ENCODE results near the gene SIK2.
"Not testable (repeated sequence)": the region's sequence is repeated elsewhere in the genome, so short reads cannot be mapped to it uniquely, and the experiment has no call there.

The SIK2 gene

DNA sequence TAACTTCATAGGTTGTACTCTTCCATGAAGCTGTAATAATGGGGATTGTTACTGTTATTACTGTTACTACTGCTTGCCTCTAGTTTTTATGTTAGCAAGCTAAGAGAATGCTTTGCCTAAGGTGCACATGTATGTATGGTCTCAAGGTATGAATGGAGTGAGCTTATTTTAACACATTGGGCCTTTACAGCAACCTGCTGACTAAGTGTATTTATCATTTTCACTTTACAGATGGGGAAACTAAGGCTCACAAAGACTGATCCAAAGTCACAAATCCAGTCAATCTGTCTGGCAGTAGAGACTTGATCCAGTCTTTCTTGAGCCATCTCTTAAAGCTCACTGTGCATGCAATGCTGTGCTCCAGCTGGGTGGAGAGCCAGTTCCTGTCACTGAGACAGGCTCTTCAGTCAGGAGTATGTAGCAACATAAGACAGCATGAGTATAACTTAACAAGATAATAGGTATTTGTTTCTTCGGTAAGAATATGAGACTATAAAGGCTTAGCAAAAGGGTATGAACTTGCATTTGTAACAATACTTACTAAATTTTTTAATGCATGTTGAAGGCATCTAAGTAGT, 97.4 kb downstream of the SIK2 start:
- DNase-seq (ENCODE audit: low spot score) = no peak

DNA sequence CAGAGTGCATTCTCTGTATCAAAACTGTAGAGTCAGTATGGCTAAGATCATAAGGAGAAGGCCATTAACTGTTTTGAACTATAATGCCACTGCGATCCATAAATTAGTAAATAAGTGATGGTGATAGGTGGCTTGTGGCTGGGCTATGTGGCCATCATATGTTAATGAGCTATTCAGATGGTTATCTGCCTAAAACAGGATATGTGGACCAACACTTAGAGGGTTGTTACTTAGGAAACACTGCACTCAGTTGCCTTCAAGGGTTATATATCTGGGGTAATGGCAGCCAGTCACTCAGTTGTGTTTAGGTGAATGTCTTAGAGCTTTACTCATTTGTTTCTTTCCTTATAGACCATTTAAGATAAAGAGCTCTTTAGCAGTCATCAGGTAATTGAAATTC, 97.9 kb downstream of the SIK2 start:
- no peak for DNase-seq (ENCODE audit: low spot score)

DNA sequence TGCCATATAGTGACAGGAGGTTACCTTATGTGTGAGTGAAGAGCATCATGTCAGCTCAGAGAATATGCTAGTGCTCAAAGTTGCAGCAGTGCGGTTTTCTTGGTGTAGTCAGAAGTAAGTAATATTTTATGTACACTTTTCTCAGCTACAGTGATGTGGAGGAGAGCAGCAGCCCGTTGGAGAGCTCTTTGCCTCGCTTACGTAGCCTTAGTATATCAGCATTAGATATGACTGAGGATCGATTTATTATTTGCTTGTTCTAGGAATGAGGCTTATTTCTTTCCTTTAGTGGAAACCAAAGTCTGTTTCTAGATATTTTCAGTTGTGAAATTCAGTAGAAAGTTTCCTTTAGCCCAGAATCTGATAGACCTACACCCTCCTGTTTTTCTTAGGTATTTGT, 100.4 kb downstream of the SIK2 start:
- no peak for DNase-seq (ENCODE audit: low spot score)

- DNase-seq (ENCODE audit: low spot score) = no peak
Observed at GRCh38 chr11:111703576-111703975, 101.3 kb downstream of the SIK2 start.

GRCh38 chr11:111707039-111707690, 104.9 kb downstream of the SIK2 start:
- no peak for DNase-seq (ENCODE audit: low spot score)

DNA sequence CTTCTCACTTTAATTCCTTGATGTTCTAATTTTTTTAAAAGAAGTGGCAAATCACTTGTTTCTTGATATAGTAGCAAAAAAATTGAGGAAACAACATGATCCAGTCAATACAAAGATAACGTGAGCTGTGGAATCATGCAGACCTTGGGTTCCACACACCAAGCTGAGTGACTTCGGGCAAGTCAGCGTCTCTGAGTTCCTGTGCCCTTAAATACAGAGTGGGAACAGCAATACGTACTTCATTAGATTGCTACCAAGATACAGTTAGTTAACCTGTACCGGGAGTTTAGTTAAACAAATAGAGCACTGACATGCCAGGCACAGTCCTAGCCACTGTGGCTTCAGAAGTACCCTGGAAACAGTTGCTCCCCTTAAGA, 105.4 kb downstream of the SIK2 start:
- DNase-seq (ENCODE audit: low spot score) = no peak

DNA sequence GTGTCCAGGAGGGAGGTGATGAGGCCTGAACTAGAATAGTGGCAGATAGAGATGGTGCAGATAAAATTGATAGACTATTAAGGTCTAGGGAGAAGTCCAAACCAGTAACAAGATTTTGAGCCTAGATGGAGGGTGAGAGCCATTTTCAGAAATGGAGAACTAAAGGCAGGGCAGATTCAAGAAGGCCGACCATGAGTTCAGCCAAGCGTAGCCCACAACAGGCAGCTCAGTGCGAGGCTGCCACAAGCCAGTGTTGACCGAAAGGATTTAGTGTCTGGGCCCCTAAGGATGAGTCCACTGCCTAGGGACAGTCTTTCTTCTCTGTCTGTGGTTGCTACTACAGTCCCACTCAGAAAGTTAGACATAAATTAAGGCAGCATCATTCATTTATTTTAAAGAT, 112.3 kb downstream of the SIK2 start:
- DNase-seq (ENCODE audit: low spot score) = no peak

DNA sequence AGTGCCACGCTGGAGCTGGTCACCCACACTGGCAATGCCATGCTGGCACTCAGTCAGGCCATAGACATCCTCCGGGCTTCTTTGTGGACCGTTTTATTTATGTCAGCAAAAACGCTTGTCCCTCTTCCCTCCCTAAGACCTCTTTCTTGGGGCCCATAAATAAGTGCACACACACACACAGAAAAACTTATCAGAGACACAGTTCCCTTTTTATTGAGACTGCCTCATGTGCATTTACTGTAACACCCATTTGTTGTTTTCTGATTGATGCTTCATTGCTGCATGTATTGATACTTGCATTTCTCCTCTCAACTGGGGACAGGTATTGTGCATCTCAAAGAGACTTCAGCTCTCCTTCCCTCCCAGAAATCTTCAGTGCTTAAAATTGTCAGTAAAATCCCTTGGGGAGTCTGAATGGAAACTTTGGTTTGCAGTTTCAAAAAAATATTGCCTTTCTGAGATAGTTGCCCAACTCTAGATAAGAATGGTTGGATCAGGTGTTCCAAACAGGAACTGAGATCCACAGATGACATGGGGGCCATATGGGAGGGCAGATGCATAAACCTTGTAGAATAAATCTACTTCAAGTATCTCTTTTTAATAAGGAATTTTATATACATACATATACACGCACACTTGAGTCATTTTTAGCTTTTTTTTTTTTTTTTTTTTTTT, 113.0 kb downstream of the SIK2 start:
- DNase-seq (ENCODE audit: low spot score) = no peak

- not testable (repeated sequence) for DNase-seq (ENCODE audit: low spot score)
Observed at GRCh38 chr11:111717660-111718059, 115.4 kb downstream of the SIK2 start.

GRCh38 chr11:111718436-111718835, 116.2 kb downstream of the SIK2 start:
- DNase-seq (ENCODE audit: low spot score) = no peak

GRCh38 chr11:111718859-111719258, 116.6 kb downstream of the SIK2 start:
- no peak for DNase-seq (ENCODE audit: low spot score)

GRCh38 chr11:111719379-111719778, 117.1 kb downstream of the SIK2 start:
- no peak for DNase-seq (ENCODE audit: low spot score)

- DNase-seq (ENCODE audit: low spot score) = no peak
Observed at GRCh38 chr11:111720801-111721494, 118.7 kb downstream of the SIK2 start.

- DNase-seq (ENCODE audit: low spot score) = no peak
Observed at GRCh38 chr11:111722501-111722900, 120.3 kb downstream of the SIK2 start.

- no peak for DNase-seq (ENCODE audit: low spot score)
Observed at GRCh38 chr11:111723595-111723994, 121.3 kb downstream of the SIK2 start.

GRCh38 chr11:111724615-111725129, 122.4 kb downstream of the SIK2 start:
- DNase-seq (ENCODE audit: low spot score) = no peak

DNA sequence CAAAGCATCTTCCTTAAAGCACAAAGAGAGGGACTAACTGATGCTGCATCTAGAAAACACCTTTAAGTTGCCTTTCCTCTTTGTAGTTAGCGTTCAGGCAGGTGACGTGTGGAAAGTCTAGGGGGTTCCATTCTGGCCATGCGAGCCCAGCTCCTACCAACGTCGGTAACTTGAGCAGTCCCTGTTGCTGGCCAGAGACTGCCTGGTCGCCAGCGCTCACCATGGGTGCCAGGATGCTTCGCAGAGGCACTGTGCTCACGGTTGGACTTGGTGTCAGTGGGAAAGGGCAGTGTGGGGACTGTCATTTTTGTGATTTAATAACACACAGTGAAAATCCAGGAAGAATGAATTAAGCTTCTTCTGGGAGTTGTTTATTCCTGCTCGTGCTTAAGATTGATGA, 123.4 kb downstream of the SIK2 start:
- DNase-seq (ENCODE audit: low spot score) = no peak

- no peak for DNase-seq (ENCODE audit: low spot score)
Observed at GRCh38 chr11:111726301-111726713, 124.1 kb downstream of the SIK2 start.

- DNase-seq (ENCODE audit: low spot score) = no peak
Observed at GRCh38 chr11:111727431-111727830, 125.2 kb downstream of the SIK2 start.

DNA sequence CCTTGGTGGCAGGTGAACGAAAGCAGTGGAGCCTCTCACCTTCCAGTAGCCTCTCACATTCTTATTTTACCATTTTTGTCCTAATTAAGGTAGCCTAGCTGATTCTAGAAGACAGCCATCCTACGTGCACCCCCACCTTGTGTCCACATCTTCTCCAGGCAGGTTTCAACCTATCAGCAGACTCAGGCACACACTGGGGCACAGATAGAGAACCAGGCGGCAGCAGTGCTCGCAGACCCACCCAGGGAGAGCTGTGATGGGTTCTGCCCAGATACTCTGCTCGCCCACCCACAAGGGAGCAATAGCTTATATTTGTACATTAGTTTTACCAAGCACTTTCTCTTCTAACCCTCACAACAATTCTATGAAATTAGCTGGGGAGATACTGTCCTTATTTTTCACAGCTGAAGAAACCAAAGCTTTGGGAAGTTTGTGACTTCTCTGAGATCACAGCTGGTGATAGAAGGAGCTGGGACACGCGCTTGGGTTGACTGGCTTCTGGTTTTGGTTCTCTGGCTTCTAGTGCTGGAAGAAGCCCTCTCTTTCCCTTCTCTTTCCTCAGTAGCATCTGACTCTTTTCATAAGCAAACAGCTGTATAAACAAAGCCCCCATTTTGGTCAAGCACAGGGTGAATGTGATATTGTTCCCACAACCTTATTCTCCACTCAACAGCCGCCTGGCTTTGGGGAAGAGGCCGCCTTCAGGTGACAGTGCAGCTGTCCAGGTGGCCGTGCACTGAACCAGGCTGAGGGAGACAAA, 127.0 kb downstream of the SIK2 start:
- no peak for DNase-seq (ENCODE audit: low spot score)

- DNase-seq (ENCODE audit: low spot score) = no peak
Observed at GRCh38 chr11:111729831-111730311, 127.6 kb downstream of the SIK2 start.
